Nephron (organoid): Measurements from ENCODE around the gene SPDYE2.
A peak's percentile ranks its signal among the peaks of the same experiment; 100 is the strongest.
"Not testable (repeated sequence)": the region's sequence is repeated elsewhere in the genome, so short reads cannot be mapped to it uniquely, and the experiment has no call there.

Experiments
- H3K27ac Mint-ChIP-seq, 3 experiments: 2 replicates each; pipeline ENCODE4 v1.8.0; 2020; ENCODE audit warnings: mixed read lengths in 3 of 3, mild to moderate bottlenecking in 2 of 3, moderate library complexity in 1 of 3
- H3K27me3 Mint-ChIP-seq: 2 replicates; pipeline ENCODE4 v1.8.0; 2021; ENCODE audit warnings: low read depth, mild to moderate bottlenecking, moderate library complexity, mixed read lengths
- H3K36me3 Mint-ChIP-seq: 2 replicates; pipeline ENCODE4 v1.8.0; 2020; ENCODE audit warnings: low read depth, mixed read lengths
- H3K4me1 Mint-ChIP-seq: 2 replicates; pipeline ENCODE4 v1.8.0; 2020; ENCODE audit warnings: mixed read lengths
- H3K4me3 Mint-ChIP-seq, 3 experiments: 2 replicates each; pipeline ENCODE4 v1.8.0; 2020; ENCODE audit warnings: mild to moderate bottlenecking in 3 of 3, mixed read lengths in 3 of 3, moderate library complexity in 2 of 3
- H3K9me3 Mint-ChIP-seq: 2 replicates; pipeline ENCODE4 v1.8.0; 2020; ENCODE audit warnings: mixed read lengths

The SPDYE2 gene

DNA sequence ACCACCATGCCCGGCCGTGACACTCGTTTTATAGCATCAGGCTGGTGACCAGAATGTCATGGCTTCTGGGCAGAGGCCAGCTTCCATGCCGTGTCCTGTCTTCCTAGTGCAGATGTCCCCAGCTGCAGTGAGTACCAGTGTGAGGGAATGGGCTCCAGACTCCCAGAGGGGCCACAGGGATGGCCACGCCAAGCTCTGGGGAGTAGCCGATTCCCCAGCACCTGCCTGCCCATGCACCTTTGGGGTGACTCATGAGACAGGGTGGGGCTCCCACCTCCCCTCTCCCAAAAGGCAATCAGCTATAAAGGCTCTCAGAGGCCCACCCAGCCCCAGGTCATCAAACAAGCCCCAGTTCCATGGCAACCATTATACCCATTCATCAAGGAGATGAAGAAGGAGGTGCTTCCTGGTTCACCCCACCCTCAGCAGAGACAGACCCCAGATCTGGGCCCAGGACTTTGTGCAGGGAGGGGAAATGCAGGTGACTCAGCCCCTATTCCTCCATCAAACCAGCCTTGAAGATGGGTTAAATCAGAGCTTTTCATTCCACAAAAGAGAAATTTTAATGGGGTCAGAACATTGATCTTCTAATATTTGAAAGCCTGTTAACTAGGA is at the start of gene SPDYE2:
SPDYE2 (plus strand) TSS at position 419 of the 615 bp plus-strand sequence. CDS start 2,030 bp downstream, outside the sequence.
- not testable (repeated sequence) for H3K4me1 Mint-ChIP-seq

GRCh38 chr7:102503141-102503540 is 47.9 kb upstream of the SPDYE2 start:
- H3K27ac Mint-ChIP-seq, H3K4me3 Mint-ChIP-seq, H3K9me3 Mint-ChIP-seq, H3K27me3 Mint-ChIP-seq, H3K4me1 Mint-ChIP-seq, H3K36me3 Mint-ChIP-seq: not testable (repeated sequence)

More for the DNA sequence above, at the start of gene SPDYE2:
- H3K27me3 Mint-ChIP-seq, H3K9me3 Mint-ChIP-seq, H3K36me3 Mint-ChIP-seq, H3K27ac Mint-ChIP-seq, H3K4me3 Mint-ChIP-seq: not testable (repeated sequence)

DNA sequence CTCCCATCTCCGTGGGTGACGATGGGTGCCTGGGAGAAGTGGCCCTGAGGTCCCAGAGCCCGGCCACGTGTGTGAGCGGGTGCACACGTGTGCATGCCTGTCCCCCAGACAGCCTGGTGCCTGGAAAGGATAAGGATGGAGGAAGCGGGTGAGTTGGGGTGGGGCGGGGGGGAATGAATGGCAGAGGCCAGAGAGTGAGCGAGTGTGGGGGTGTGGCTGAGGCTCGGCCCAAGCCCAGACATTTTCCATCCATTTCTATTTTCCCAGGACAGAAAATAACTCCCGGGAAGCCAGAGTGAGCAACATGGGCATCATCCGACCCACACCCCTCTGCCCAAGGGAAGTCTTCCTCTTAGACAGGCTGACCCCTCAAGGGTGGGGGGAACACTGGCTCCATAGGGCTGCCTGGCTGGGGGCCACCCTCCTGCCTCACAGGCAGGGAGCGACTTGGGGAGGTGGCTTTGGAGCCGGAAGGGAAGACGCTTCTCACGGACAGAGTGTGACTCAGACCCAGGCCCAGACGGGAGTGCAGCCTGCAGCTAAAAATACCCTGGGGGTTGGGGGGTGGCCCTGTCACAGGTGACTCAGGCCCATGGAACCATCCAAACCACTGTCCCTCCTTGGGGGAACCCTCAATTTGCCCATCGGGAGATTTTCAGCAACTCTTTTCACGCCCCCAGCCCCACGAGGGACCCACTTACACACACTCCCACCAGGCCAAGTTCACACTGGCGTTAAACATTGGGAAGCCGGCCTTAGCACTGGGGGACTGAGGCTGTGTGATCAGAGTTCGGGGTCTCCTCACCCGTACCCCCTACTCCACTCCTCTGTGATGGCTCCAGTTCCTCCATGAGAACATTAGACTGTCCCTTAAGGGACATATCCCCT is 45.5 kb upstream of the SPDYE2 start:
- H3K9me3 Mint-ChIP-seq, H3K27ac Mint-ChIP-seq, H3K4me1 Mint-ChIP-seq, H3K4me3 Mint-ChIP-seq, H3K36me3 Mint-ChIP-seq, H3K27me3 Mint-ChIP-seq: not testable (repeated sequence)

DNA sequence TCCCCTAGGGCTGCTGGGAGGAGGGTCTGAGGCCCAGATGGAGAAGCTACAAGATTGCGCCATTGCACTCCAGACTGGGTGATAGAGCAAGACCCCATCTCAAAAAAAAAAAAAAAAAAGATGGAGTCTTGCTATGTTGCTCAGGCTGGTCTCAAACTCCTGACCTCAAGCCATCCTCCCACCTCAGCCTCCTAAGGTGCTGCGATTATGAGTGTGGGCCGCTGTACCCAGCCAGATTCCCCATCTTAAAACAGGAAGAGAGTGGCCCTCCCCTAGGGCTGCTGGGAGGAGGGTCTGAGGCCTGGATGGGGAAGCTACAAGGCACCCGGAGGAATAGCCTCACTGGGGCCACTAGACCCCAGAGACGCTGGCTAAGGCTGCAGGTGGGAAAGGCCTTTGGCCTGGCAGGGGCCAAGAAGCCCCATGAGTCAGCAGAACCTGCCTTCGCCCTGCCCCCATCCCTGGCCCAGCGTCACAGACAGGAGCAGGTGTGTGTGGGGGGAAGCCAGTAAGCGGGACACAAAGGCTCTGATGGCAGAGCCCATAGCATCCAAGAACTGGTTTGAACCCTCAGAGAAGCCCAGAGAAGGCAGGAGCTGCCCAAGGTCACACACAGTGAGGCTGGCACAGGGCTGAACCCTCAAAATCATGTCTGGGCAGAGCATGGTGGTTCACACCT is 43.5 kb upstream of the SPDYE2 start:
- not testable (repeated sequence) for H3K9me3 Mint-ChIP-seq, H3K27ac Mint-ChIP-seq, H3K27me3 Mint-ChIP-seq, H3K36me3 Mint-ChIP-seq, H3K4me1 Mint-ChIP-seq, H3K4me3 Mint-ChIP-seq

DNA sequence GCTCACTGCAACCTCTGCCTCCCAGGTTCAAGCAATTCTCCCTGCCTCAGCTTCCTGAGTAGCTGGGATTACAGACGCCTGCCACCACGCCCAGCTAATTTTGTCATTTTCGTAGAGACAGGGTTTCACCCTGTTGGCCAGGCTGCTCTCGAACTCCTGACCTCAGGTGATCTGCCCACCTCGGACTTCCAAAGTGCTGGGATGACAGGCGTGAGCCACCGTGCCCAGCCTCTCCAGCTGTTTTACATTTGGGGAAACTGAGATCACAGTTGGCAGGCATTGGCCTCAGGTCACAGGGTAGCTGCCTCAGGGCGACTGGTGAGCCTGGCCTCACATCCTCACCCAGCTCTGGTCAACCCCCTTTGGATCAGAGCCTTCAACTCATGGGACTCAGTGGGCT is 40.5 kb upstream of the SPDYE2 start:
- not testable (repeated sequence) for H3K4me3 Mint-ChIP-seq, H3K27me3 Mint-ChIP-seq, H3K27ac Mint-ChIP-seq, H3K4me1 Mint-ChIP-seq, H3K36me3 Mint-ChIP-seq, H3K9me3 Mint-ChIP-seq

GRCh38 chr7:102511860-102512522 is 39.0 kb upstream of the SPDYE2 start:
- not testable (repeated sequence) for H3K4me1 Mint-ChIP-seq, H3K9me3 Mint-ChIP-seq, H3K27me3 Mint-ChIP-seq, H3K27ac Mint-ChIP-seq, H3K36me3 Mint-ChIP-seq
- H3K4me3 Mint-ChIP-seq: peak overlapping the region in 1 of 3 experiments; percentile 72

- not testable (repeated sequence) for H3K27me3 Mint-ChIP-seq, H3K4me1 Mint-ChIP-seq, H3K27ac Mint-ChIP-seq, H3K36me3 Mint-ChIP-seq, H3K9me3 Mint-ChIP-seq
- peak overlapping the region in 2 of 3 experiments; percentile 10 to 72 for H3K4me3 Mint-ChIP-seq
Measured at GRCh38 chr7:102512642-102513221, 38.3 kb upstream of the SPDYE2 start.

DNA sequence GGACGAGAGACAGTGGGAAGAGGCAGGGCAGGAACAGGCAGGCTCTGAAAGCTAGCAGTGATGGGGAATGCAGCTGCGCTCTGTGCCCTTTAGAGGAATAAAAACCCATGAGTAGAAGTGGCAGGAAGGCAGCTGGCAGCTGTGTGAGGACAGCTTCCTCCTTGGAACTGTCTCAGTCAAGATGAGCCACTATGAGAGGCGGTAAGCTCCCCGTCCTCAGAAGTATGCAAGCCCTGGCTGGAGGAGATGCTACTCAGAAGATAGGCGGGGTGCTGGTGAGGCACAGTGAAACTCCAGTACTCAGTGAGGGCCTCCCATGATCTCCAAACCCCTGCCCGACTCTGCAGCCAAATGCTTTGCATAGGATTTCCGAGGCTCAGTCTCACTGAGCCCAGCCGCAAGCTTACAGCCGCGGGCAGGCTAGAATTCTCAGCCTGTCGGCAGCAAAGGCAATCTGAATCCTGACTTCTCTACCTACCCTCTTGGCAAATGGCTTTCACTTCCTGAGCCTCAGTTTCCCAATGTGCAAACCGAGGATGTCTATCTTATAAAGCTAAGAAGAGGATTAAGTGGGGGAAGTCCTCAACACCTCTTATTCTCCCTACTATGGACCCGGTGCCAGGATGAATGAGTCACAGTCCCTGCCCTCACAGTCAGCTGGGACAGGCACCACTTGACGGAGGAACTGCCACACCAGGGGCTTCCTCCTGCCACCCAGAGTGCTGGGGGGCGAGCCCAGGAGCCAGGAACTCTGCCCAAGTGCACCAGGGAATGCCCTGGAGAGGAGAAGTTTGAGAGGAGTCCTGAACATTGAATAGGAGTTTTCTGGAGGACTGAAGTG is 35.9 kb upstream of the SPDYE2 start:
- H3K9me3 Mint-ChIP-seq, H3K27ac Mint-ChIP-seq, H3K27me3 Mint-ChIP-seq, H3K4me1 Mint-ChIP-seq, H3K36me3 Mint-ChIP-seq, H3K4me3 Mint-ChIP-seq: not testable (repeated sequence)

DNA sequence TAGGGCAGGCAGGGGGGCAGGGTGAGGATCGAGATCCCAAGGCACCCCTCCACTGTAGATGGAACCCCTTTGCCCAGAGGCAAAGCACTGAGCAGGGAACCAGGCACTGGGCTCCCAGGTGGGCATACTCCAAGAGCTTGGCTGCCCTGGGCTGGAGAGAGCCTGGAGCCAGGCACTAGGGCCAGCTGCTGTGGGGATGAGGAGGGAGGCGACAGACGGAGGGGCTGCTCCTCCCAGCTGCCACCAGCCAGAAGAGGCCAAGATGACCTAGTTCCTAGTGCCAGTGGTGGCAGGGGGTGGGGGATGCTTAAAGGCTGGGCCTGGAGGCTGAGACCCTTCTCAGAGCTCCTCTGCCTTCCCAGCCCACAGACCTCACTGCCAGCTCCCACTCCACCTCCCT is 35.1 kb upstream of the SPDYE2 start:
- H3K4me1 Mint-ChIP-seq, H3K36me3 Mint-ChIP-seq, H3K9me3 Mint-ChIP-seq, H3K27me3 Mint-ChIP-seq, H3K27ac Mint-ChIP-seq, H3K4me3 Mint-ChIP-seq: not testable (repeated sequence)

DNA sequence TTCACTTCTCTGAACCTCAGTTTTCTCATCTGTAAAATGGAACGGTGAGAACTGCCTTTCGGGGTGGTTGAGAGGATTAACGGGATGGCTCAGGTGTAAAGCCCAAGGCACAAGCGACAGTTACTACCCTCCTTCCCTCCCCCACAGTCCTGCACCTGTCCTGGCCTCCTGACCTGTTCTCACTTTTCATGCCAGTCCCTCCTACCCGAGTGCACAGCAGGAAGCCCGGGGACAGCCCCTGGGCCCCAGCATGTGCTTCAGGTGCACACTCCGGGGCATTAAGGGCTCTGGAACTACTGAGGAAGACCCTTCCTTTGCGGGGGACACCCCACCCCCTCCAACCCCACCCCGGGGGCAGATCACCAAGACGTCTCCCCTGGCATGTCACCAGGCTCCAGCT is 34.1 kb upstream of the SPDYE2 start:
- not testable (repeated sequence) for H3K9me3 Mint-ChIP-seq, H3K36me3 Mint-ChIP-seq, H3K27me3 Mint-ChIP-seq, H3K4me1 Mint-ChIP-seq, H3K4me3 Mint-ChIP-seq, H3K27ac Mint-ChIP-seq

GRCh38 chr7:102517550-102518147 is 33.4 kb upstream of the SPDYE2 start, which contains the start of gene RASA4B:
Gene RASA4B, minus strand, starts transcription at chr7:102517777. Its CDS starts 67 bp downstream, at chr7:102517710.
- H3K4me3 Mint-ChIP-seq: peak within 1 kb of the TSS; percentile 47 to 66 (median 64)
- H3K36me3 Mint-ChIP-seq, H3K27ac Mint-ChIP-seq, H3K27me3 Mint-ChIP-seq, H3K9me3 Mint-ChIP-seq, H3K4me1 Mint-ChIP-seq: not testable (repeated sequence)

- not testable (repeated sequence) for H3K9me3 Mint-ChIP-seq, H3K4me3 Mint-ChIP-seq, H3K4me1 Mint-ChIP-seq, H3K27ac Mint-ChIP-seq, H3K36me3 Mint-ChIP-seq, H3K27me3 Mint-ChIP-seq
Measured at GRCh38 chr7:102520797-102521196, 30.2 kb upstream of the SPDYE2 start.

GRCh38 chr7:102524803-102525202 is 26.2 kb upstream of the SPDYE2 start:
- not testable (repeated sequence) for H3K9me3 Mint-ChIP-seq

More at GRCh38 chr7:102524803-102525202, 26.2 kb upstream of the SPDYE2 start:
- not testable (repeated sequence) for H3K4me3 Mint-ChIP-seq, H3K36me3 Mint-ChIP-seq, H3K27me3 Mint-ChIP-seq, H3K27ac Mint-ChIP-seq, H3K4me1 Mint-ChIP-seq
